ENCODE data around the gene ELF4. TPM values are rescaled to one million over a fixed set of nuclear protein-coding genes. Genes with fewer than 3 reads are reported as not detected.

ELF4 gene
- total RNA-seq, 1 experiment from 2014 or later, result 11.4 TPM

DNA sequence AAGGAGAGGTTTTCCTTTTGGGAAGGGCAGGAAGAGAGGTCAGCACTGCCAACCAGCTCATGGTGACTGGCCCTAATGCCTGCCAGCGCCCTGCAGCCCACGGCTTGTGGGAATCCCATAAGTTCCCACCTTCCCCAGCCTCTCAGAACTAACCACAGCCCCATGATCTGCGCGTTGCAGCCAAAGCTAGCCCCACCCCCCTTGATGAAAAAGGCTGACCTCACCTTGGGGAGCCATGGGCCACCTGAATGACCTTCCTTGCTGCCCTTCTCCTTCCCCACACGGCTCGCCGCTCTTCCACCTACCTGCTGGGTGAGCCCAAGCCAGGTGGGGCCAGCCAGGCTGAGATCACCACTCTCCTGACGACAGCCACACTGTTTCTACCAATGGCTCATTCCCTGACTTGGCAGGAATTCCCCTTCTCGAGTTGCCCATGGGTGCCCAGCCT lies 3.9 kb upstream of the ELF4 start:
- DNase-seq (ENCODE audit: low spot score), result no peak

DNA sequence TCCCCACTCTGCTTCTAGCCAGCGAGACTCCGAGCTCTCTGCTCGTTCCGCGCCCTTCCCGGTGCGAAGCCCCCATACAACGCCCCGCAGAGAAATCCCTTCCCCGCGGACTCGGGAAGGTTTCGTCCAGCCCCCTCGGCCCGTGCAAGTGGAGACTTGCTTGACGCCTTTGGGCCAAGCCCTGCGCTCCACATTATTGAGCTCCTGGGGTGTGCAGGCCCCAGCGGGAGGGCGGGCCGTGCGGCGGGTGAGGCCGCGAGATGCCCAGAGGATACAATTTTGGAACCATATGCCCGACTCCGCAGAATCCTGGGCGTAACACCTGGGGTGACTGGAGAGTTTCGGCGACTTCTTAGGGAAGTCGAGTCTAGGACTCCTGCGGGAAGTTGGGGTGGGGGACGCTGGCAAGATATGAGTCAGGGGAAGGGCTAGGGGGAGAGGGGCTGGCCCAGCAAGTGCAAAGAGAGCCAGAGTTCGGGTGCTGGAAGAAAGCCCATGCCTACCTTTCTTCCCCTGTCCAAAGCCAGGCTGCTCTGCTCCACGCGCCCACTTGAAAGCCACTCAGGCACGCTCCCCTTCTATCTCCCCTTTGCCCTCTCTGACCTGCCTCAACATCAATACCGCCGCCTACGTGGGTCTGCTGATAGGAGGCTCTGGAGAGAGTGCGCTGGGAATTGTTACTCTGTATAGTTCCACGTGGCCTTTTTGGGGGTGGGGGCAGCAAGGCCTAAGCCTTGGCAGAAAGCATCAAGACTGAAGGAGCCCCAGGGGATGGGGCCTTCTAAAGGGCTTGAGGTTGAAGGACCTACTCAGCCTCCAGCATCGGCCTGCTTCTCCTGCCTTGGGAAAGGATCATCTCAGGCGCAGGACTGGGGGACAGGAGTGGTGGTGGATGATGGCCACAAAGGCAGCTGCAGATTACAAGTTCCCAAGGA lies 1.2 kb upstream of the ELF4 start:
- no peak for DNase-seq (ENCODE audit: low spot score)

DNA sequence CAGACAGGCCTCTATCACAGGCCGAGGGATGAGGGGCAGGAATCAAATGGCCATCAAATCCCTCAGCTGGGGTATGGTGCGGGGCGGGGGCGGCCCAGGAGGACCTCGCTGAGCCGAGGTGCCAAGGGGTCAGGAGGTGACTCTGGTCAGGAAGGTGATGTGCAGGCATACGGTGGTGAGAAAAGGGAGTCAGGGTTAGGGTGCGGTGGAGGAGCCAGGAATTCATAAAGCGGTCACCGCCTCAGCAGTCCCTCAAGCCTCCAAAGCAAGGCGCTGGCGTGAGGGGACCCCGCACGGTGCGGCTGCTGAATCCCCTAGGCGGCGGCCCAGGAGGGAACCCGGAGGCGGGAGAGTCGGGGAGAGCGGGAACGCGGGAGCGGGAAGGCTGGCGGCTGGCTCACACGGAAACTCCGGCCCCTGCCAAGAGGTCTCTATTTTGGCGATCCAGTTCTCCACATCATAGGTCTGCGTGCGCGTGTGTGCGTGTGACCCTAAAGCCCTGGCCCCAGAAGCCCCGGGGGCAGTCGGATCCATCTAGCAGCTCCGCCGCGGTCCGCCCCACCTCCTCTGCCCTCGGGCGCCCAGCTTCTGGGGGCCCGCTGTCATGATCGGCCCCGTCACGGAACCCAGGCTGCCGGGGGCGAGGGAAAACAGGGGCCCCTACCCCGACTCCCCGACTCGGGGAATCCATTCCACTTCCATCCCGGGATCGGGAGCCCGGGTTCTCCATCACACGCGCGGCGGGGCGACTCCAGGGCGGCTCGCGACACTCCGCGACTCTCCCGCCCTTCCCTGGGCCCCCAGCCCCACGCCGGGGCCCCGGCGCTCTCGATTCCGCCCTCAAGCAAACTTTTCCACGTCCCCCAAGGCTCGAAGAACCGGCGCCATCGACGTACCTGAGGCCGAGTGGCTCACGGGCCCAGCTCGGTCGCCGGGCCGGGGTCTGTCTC lies 593 bp downstream of the ELF4 start:
- DNase-seq (ENCODE audit: low spot score), result no peak

DNA sequence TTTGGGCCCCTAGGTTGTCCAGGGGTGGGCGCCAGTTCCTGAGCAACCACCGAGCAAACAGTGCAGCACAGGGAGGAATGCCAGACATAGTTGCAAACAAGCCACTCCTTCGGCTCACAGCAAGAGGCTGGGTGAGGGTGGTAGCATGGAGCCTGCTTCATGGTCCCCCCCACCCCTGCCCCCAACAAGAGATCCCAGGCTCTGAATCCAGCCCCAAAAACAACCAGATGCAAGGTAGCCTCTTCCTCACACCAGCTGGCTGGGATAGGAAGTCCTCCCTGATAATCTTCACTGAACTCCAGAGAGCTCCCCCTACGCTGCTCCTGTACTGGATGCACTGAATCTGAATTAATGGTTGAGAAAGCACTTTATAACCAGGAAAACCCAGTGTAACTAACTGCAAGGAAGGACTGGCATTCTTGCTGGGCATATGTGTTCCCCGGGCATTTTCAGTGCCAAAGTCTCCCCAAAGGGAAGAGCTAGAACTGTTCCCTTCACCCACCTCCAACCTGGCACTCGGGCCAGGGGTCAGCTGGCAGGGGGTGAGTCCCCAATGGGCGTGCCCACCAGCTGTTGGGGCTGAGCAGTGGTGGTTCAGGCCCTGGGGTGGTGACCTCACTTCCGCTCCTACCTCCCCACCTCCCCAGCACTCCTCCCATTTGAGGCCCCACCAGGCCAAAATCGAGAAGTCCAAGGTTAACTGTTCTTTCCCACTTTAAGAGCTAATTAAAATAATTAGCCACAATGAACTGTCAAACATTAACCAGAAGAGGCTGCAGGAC lies 1.5 kb downstream of the ELF4 start:
- DNase-seq (ENCODE audit: low spot score), result peak; percentile 42

DNA sequence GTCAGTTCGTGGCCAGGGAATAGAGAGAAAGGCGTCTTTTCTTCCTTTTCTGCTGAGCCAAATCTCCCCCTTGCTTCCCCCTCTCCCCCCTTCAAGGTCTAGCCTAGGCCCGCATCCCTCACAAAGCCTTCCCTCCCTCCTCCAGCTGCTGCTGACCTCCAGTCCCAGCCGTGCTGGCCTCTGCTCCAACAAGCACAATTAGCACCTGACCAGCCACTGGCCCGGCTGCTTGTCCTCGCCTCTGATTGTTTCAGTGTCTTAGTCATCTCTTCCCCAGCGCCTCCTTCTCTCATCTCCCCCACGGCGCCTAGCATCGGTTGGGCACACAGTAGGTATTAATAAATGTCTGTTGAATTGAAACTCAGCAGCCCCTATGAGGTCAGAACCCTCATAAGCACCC lies 4.2 kb downstream of the ELF4 start:
- no peak for DNase-seq (ENCODE audit: low spot score)

DNA sequence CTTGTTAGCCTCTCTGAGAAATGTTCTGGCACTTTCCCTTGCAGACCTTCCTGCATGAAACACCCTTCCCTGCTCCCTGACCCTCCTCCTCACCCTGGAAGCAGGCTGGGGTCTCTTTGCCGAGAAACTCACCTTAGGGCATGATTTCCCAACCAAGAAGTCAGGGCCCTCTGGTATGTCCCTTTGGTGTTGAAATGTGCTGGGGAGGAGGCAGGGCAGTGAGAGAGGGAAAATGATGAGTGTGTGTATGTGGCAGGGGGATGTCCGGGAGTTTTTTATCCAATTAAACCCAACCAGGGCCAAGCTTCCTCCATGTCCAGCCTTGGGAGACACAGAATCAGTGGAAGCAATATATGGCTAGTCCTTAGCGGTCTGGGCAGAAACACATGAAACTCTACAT lies 5.1 kb downstream of the ELF4 start:
- no peak for DNase-seq (ENCODE audit: low spot score)

DNA sequence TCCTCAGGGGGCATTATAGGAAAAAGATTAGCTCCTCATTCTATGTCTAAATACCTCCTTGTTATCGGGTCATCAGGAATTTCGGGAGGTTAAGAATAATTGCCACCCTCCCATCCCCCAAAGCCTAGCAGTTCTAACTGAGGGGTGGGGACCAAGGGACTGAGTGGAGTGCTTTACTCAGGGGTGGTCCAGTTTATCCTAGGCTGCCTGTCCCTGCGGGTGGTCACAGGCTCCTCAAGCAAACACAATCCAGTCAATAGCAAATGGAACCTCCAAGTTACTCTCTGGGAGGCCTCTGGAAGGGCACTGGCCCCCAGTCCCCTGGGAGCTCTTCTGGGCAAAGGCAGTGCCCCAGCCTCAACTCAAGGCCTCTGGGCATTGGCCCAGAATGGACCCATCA lies 6.7 kb downstream of the ELF4 start:
- no peak for DNase-seq (ENCODE audit: low spot score)

DNA sequence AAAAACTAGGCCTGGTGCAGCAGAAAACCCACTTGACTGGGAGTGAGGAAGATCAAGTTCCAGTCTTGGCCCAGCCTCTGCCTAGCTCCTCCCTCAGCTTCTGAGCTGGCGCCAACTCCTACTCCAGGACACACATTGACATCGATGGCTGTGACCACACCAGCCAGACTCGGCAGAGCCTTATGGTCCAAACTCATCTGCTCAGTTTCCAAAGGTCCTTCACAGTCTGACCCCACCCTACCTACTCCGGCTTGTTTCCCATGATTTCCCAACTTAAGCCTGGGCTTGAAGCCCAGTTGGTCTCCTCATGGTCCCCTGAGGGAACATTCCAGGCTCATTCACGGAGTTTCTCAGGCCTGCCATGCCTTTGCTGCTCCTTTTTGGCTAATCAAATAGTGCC lies 10.1 kb downstream of the ELF4 start:
- no peak for DNase-seq (ENCODE audit: low spot score)

DNA sequence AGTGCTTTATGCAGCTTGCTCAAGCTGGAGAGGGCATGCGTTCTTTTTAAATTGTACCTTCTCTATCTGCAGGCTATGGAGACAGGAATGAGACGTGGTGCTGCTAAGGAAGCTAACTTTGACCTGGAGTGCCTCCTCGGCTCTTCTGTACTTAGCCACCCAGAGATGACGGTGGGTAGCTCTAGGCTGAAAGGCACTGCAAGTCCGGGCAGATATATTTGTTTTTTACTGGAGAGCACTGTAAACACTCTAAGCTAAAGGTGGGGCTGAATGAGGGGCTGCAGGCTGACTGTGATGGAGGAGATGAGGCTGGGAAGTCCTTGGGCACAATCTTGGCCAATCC lies 12.1 kb downstream of the ELF4 start:
- no peak for DNase-seq (ENCODE audit: low spot score)

DNA sequence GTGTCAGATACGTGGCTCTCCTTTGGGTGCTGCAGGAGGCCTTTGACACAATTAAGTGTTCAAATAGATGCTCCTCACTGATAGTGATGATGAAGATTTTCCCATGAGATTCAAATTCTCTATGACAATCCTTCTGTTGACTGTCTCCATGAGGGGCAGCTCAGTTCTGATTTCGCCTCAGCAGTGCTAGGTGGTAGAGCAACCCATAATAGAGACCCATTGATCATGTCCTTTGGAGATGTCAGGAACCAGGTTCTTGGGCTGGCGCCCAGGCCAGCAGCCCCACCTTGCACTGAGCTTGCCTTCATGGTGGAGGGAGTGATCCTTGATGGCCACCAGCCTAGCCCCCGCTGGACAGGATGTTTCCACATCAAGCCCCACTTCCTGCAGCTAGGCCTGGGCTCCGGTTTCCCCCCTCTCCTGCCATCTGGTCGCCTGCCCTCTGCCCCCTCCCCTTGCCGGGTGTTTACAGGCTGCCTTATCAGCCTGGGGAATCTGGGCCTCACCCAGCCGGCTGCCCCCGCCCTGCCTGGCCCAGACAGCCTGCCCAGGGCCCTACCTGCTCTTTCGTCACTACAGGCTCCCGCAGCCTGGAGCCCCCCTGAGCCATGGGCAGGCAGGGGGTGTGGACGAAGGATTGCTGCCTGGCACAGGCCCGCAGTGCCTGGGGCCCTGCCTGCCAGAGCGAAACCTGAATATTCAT lies 12.6 kb downstream of the ELF4 start:
- DNase-seq (ENCODE audit: low spot score), result no peak

DNA sequence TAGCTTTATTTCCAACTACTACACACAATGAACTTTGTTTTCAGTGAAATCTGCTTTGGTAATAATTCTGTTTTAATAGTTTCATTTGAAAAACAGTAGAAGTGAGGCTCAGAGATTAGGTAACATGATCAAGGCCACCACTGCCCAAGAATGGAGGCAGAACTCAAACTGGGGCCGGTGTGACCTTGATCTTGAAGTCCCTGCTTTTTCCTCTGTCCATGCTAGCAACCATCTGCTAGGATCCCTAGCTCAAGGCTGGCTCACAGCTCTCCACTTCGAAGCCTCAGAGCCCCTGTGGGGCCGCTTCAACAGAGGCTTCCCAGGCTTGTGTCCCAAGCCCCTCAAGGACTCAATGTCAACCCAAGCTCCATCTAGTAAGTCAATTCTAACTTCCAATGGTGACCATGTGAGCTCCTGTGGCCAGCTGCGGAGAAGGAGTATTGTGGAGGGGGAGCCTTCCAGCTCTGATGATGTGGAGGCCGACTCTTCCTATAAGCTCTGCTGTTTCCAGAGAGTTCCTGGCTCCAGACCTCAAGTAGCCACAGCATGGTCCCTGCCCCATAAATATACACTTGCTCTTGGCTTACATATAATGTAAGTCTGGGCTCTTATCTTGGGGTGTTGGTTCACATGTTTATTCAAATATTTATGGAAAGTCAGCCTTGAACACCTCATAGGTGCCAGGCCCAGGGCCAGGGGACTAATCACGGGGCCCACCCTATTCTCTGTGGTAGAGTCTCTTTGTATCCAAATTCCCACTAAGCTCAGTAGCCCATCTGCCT lies 14.9 kb downstream of the ELF4 start:
- no peak for DNase-seq (ENCODE audit: low spot score)

DNA sequence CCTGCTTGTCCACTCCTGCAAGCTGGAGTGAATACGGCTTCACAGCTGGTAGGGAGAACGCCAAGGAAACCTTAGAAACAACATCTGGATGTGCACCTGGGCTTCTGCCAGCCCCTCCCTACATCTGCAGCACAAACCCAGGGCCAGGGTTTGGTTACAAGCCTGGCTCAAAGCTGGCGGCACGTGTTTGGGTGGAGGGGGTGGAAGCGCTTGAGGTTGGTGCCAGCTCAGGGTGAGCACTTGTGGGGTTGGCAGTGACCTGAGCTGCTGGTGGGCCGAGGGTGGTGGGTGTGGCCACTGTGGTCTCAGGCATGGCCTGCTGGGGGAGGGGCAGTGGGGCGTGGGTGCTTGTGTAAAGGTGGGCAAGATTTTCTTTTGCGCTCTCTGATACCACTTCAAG lies 15.6 kb downstream of the ELF4 start:
- DNase-seq (ENCODE audit: low spot score), result no peak

DNA sequence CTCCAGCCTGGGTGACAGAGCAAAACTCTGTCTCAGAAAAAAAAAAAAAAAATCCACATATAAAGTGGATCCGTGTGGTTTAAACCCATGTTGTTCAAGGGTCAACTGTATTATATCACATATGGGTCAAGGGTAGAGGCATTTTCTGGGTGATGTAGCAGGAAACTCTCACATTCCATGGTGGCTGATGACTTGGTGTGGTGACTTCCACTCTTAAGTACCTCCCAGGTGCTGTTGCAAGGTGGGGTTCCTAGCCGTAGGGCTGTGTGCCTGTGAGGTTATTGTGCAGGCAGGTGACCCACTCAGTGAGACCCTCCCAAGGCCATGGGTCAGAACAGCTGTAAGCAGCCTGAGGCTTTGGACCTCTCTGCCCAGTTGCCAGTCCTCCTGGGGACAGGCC lies 17.0 kb downstream of the ELF4 start:
- DNase-seq (ENCODE audit: low spot score), result no peak

DNA sequence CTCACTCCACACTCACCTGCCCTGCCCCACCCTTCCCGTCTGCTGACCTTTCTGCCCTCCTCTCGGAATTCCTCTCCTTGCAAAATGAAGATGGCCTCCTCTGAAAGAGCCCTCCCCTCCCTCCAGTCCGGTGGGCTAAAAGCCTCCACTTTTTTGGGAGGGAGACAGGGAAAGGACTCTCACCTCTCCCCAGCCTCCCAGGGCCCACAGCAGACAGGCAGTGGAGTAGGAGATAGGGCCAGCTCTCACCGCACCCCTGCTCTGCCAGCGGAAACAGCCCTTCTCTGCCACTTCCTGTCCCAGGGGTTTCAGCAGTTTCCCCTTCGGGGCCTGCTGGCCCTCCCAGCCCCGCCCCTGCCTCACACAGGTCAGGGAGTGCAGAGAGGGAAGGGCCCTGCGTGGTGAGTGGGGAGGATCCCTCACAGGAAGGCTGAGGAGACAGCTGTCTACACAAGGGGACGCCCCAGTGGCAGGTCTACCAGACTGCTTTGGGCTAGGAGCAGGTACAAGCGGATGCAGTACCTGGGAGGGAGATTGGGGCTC lies 18.2 kb downstream of the ELF4 start:
- DNase-seq (ENCODE audit: low spot score), result no peak

DNA sequence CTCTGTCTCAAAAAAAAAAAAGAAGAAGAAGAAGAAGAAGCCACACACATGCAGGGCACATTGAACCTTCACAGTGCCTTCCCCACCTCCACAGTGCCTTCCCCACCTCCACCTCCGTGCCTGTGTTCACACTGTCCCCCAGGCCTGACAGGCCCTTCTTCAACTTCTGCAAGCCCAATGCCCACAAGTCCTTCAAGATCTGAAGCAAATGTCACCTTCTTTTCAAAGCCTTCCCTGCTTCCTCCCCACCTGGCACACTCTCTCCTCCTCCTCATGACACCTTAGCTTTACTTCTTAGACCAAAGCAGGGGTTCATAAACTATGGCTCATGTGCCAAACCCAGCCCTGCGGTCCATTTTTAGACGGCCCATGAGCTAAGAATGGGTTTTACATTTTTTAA lies 19.9 kb downstream of the ELF4 start:
- DNase-seq (ENCODE audit: low spot score), result no peak

DNA sequence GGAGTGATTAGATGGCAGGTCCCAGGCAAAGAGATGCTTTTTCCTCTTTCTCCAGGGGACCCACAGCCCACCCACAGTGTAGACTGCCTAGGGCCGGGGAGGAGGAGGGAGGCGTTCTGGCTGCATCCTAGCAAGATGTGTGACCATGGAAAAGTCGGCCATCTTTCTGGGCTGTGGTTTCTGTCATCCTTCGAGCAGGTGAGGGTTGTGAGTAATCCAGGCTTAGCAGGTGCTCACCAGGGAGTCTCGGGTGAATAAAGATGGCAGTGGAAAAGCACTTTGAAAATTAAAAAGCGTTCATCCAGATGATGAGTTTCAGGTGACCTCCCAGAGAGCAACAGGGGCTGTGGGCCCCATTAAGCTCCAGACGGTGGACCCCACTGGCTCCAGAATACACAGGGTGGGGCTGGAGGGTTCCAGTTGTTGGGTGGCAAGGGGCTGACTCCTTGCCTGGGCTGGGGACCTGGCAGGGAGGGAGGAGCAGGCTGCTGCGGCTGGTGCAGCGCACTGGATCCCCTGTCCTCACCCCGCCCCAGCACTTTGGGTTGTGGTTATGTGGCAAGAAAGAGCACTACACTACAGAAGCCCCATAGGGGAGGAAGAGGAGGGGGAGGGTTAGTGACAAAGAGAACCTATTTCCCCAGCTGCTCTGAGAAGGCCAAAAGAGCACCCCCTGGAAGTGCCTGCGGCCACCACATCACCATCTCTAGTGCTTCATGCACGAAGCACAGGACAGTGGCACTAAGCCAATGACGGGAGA lies 23.7 kb downstream of the ELF4 start:
- DNase-seq (ENCODE audit: low spot score), result no peak

DNA sequence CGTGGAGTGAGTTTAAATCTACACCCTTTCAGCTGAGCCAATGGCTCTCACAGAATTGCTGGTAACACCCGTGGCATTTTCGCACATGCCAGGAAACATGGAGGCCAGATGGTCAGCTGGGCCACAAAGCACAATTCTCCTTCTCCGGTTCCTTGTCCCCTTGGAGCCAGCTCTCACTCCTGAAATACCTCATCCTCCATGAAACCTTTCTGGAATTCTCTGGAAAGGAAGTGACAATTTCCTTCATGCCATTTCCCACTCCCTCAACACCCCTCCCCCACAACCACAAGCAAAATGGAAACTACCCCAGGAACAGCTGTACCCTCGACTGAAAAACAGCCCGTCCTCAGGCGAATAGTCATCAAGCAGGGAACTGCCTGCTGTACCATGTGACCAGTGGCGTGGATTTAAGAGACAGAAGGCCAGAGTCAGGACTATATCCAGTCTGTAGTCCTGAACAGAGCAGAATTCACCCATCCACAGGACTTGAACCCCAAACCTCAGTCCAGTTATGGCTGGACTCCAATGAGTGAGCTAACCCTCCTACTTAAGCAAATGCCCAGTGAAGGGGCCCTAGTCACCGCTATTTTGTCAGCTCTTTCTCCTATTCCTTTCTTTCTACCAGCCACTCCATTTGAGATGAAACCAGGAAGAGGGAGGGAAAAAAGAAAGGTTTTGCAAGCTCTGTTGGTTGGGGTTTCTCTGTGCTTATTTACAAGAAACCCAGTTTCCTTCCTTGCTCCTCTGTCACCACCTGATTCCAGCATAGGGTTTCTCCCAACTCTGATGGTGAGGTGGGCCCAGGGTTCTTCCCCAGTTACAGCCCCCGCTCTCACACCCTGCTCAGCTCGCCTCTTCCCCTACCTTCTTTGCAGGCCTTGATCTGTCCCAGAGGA lies 24.5 kb downstream of the ELF4 start:
- no peak for DNase-seq (ENCODE audit: low spot score)

DNA sequence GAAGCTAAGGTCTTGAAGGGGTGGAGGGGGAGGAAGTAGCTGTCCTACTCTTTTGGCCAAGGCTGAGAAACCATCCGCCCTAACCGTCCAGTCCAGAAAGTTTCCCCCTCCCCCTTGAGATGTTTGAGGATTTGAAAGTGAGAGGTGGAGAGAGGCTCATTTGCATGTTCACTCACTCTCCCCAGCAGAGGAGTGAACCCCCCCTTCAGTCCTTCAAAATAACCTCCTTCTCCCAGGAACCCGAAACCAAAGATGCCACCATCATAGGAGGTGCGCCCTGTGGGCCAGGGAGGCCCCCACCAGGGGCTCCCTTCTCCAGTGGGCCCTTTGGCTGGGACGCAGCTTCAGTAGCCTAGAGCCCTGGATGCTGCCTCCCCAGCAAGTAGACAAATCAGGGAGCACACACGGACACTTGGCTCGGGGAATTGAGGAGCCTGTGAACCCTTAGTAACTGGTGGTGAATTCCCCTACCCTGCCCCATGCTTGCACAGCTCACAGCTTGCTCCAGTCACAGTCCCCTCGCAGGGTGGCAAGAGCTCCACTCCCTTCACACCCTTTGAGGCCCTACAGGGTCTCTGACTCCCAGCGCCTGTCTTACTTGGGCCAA lies 25.6 kb downstream of the ELF4 start:
- no peak for DNase-seq (ENCODE audit: low spot score)

Data from H4 (cell line).